Stomach smooth muscle (tissue), 2 donors: Measurements from ENCODE around the gene BSDC1.
"Not testable (repeated sequence)": the region's sequence is repeated elsewhere in the genome, so short reads cannot be mapped to it uniquely, and the experiment has no call there.

Source experiments
- H3K27ac ChIP-seq: one replicate; pipeline ENCODE4 v1.7.0; 2013; ENCODE audit warnings: mild to moderate bottlenecking, low read length, inconsistent platforms
- H3K27me3 ChIP-seq, 2 donors: one replicate each; pipeline ENCODE4 v1.7.0; 2013; ENCODE audit warnings: low read length in 2 of 2; ENCODE audit not compliant: insufficient read depth in 2 of 2, control insufficient read depth in 1 of 2
- H3K36me3 ChIP-seq, 2 donors: one replicate each; pipeline ENCODE4 v1.7.0; 2013; ENCODE audit warnings: low read length in 2 of 2; ENCODE audit not compliant: control insufficient read depth in 2 of 2, insufficient read depth in 2 of 2
- H3K4me1 ChIP-seq: one replicate; pipeline ENCODE4 v1.7.0; 2013; ENCODE audit warnings: low read length; ENCODE audit not compliant: control insufficient read depth, insufficient read depth
- H3K4me3 ChIP-seq, 2 donors: one replicate each; pipeline ENCODE4 v1.7.0; 2013; ENCODE audit warnings: low read length in 2 of 2
- H3K9ac ChIP-seq, 2 donors: one replicate each; pipeline ENCODE4 v1.7.0; 2013; ENCODE audit warnings: low read length in 2 of 2, mild to moderate bottlenecking in 1 of 2
- H3K9me3 ChIP-seq, 2 donors: one replicate each; pipeline ENCODE4 v1.7.0; 2013; ENCODE audit warnings: low read length in 2 of 2; ENCODE audit not compliant: control insufficient read depth in 2 of 2
- donor health status: healthy.
- donor health status: Pancreatic carcinoma.

BSDC1 gene

GRCh38 chr1:32356478-32356877 lies 37.8 kb downstream of the BSDC1 start:
- Histone ChIP-seq H3K9me3 (no peaks in the 10 kb centered on the region), H3K27me3 (no peaks in the 10 kb centered on the region), H3K4me1 (peaks cover 29% of the 10 kb centered on the region), H3K27ac (no peak overlapping the region), H3K4me3 (no peak overlapping the region), H3K9ac (no peak overlapping the region), H3K36me3 (no peaks in the 10 kb centered on the region)

- H3K27ac ChIP-seq, H3K36me3 ChIP-seq, H3K27me3 ChIP-seq, H3K4me3 ChIP-seq, H3K9me3 ChIP-seq, H3K9ac ChIP-seq: not testable (repeated sequence)
- peaks cover 27% of the 10 kb centered on the region for H3K4me1 ChIP-seq
Measured at GRCh38 chr1:32355778-32356177, 38.5 kb downstream of the BSDC1 start.

GRCh38 chr1:32353886-32354570 lies 40.2 kb downstream of the BSDC1 start:
- H3K4me1 ChIP-seq: peaks cover 29% of the 10 kb centered on the region
- H3K9me3 ChIP-seq: no peaks in the 10 kb centered on the region
- peak overlapping the region in 1 of 2 donors; percentile 21 for H3K9ac ChIP-seq
- H3K27me3 ChIP-seq: no peaks in the 10 kb centered on the region
- no peak overlapping the region for H3K4me3 ChIP-seq
- no peak overlapping the region for H3K27ac ChIP-seq
- H3K36me3 ChIP-seq: no peaks in the 10 kb centered on the region

GRCh38 chr1:32353431-32353830 lies 40.8 kb downstream of the BSDC1 start:
- H3K4me3 ChIP-seq: no peak overlapping the region
- H3K36me3 ChIP-seq: no peaks in the 10 kb centered on the region
- no peak overlapping the region for H3K27ac ChIP-seq
- no peak overlapping the region for H3K9ac ChIP-seq
- no peaks in the 10 kb centered on the region for H3K27me3 ChIP-seq
- peaks cover 29% of the 10 kb centered on the region for H3K4me1 ChIP-seq
- no peaks in the 10 kb centered on the region for H3K9me3 ChIP-seq

GRCh38 chr1:32352831-32353383 lies 41.3 kb downstream of the BSDC1 start:
- Histone ChIP-seq H3K9ac (peak overlapping the region; percentile 42 to 86), H3K4me3 (no peak overlapping the region), H3K9me3 (no peaks in the 10 kb centered on the region), H3K27me3 (no peaks in the 10 kb centered on the region), H3K36me3 (no peaks in the 10 kb centered on the region), H3K27ac (no peak overlapping the region), H3K4me1 (peaks cover 29% of the 10 kb centered on the region)

GRCh38 chr1:32352239-32352745 lies 41.9 kb downstream of the BSDC1 start:
- no peaks in the 10 kb centered on the region for H3K27me3 ChIP-seq
- no peaks in the 10 kb centered on the region for H3K9me3 ChIP-seq
- peak overlapping the region; percentile 76 for H3K27ac ChIP-seq
- H3K4me3 ChIP-seq: peak overlapping the region; percentile 72 to 81
- H3K4me1 ChIP-seq: peaks cover 29% of the 10 kb centered on the region
- H3K9ac ChIP-seq: peak overlapping the region; percentile 84 to 86
- H3K36me3 ChIP-seq: no peaks in the 10 kb centered on the region

- Histone ChIP-seq H3K36me3 (no peaks in the 10 kb centered on the region), H3K4me3 (peak overlapping the region; percentile 72 to 81), H3K9me3 (no peaks in the 10 kb centered on the region), H3K27ac (peak overlapping the region; percentile 76), H3K27me3 (no peaks in the 10 kb centered on the region), H3K9ac (peak overlapping the region; percentile 84 to 86), H3K4me1 (peaks cover 29% of the 10 kb centered on the region)
Measured at GRCh38 chr1:32351399-32352238, 42.6 kb downstream of the BSDC1 start.

GRCh38 chr1:32350785-32351398 lies 43.3 kb downstream of the BSDC1 start:
- no peaks in the 10 kb centered on the region for H3K9me3 ChIP-seq
- no peaks in the 10 kb centered on the region for H3K36me3 ChIP-seq
- H3K4me3 ChIP-seq: peak overlapping the region; percentile 65 to 81
- peak overlapping the region; percentile 37 for H3K27ac ChIP-seq
- no peaks in the 10 kb centered on the region for H3K27me3 ChIP-seq
- peak overlapping the region; percentile 51 to 86 for H3K9ac ChIP-seq
- H3K4me1 ChIP-seq: peaks cover 29% of the 10 kb centered on the region

- Histone ChIP-seq H3K9me3 (no peaks in the 10 kb centered on the region), H3K4me1 (peaks cover 28% of the 10 kb centered on the region), H3K9ac (no peak overlapping the region), H3K36me3 (no peaks in the 10 kb centered on the region), H3K4me3 (no peak overlapping the region), H3K27me3 (no peaks in the 10 kb centered on the region), H3K27ac (no peak overlapping the region)
Measured at GRCh38 chr1:32349211-32349708, 45.0 kb downstream of the BSDC1 start.

GRCh38 chr1:32346532-32347157 lies 47.6 kb downstream of the BSDC1 start:
- H3K27ac ChIP-seq: no peak overlapping the region
- H3K27me3 ChIP-seq: no peaks in the 10 kb centered on the region
- peaks cover 5% of the 10 kb centered on the region for H3K4me1 ChIP-seq
- no peaks in the 10 kb centered on the region for H3K9me3 ChIP-seq
- no peaks in the 10 kb centered on the region for H3K36me3 ChIP-seq
- no peak overlapping the region for H3K9ac ChIP-seq
- H3K4me3 ChIP-seq: no peak overlapping the region
